Mesodermal cell (in vitro differentiated cells): ENCODE results near the gene ZSWIM8.

Experiments
- H3K27ac ChIP-seq: 2 replicates; pipeline ENCODE4 v1.7.0; 2013; ENCODE audit warnings: mild to moderate bottlenecking, low read depth, low read length, moderate library complexity; ENCODE audit not compliant: severe bottlenecking
- H3K36me3 ChIP-seq: 2 replicates; pipeline ENCODE4 v1.7.1; 2013; ENCODE audit warnings: mild to moderate bottlenecking, low read length, moderate library complexity; ENCODE audit not compliant: control insufficient read depth, insufficient read depth
- H3K4me1 ChIP-seq: one replicate; pipeline ENCODE4 v1.7.1; 2013; ENCODE audit warnings: mild to moderate bottlenecking, low read length; ENCODE audit not compliant: insufficient read depth, control insufficient read depth, poor library complexity, severe bottlenecking
- H3K4me3 ChIP-seq: 2 replicates; pipeline ENCODE4 v1.7.0; 2013; ENCODE audit warnings: low read length, control low read depth, mild to moderate bottlenecking; ENCODE audit not compliant: insufficient read depth, poor library complexity, severe bottlenecking; ENCODE audit errors: extremely low read depth
- H3K9me3 ChIP-seq: 2 replicates; pipeline ENCODE4 v1.7.1; 2013; ENCODE audit warnings: mild to moderate bottlenecking, low read length, moderate library complexity; ENCODE audit not compliant: control insufficient read depth
- WGBS, 2 experiments: methylation state at CpG; one replicate each; pipeline ENCODE4 v1.1.5; 2013; ENCODE audit warnings: missing lambda C conversion rate in 2 of 2; ENCODE audit not compliant: insufficient coverage in 2 of 2; 5-methylcytosine and 5-hydroxymethylcytosine counted together

The ZSWIM8 gene

DNA sequence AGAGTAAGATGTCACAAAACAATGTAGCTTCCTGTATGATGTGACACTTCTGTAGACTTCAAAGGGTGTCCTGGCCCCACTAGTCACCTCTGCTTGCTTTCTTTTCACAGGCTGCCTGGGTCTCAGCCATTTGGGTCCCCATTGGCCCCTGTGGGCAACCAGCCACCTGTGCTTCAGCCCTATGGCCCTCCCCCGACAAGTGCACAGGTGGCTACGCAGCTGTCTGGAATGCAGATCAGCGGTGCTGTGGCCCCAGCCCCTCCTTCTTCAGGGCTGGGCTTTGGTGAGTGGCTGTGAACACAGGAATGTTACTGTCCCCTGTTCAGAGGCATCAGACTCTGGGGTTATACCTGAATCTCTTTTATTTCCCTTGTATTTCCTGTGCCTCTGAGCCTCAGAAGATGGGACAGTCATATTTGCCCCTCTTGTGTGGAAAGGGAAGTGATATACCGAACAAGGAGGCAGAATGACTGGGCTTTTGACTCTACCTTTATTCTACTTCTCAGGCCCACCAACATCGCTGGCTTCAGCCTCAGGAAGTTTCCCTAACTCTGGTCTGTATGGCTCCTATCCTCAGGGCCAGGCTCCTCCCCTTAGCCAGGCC is 25.8 kb upstream of the ZSWIM8 start:
- 83 to 100% methylated on average over 2 to 4 of the region's 5 CpGs for WGBS, 2 experiments
- Histone ChIP-seq H3K4me3 (no peak overlapping the region), H3K36me3 (peaks cover 69% of the 10 kb centered on the region), H3K27ac (no peak overlapping the region), H3K4me1 (peaks cover 21% of the 10 kb centered on the region), H3K9me3 (no peaks in the 10 kb centered on the region)

DNA sequence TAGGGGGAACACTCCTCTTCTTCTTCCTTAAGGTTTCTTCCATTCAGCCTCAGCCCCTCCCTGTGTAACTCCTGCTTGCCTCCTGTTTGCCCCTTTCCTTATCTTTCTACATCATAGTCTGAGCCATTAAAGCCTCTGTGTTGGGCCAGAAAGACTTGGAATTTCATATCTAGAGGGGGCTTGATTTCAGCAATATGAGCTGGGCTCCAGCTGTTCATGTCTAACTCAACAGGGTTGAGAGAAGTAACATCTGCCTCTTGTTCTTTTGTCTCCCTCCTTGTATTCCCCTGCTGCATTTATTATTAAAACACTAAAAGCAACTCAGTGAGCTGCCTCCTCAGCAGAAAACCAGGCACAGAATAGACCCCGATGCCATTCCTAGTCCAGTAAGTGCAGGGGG is 23.6 kb upstream of the ZSWIM8 start:
- WGBS, 2 experiments: no CpG with 5 or more reads among the region's 1 CpG
- Histone ChIP-seq H3K36me3 (peaks cover 80% of the 10 kb centered on the region), H3K4me1 (peaks cover 22% of the 10 kb centered on the region), H3K9me3 (no peaks in the 10 kb centered on the region), H3K27ac (no peak overlapping the region), H3K4me3 (no peak overlapping the region)

DNA sequence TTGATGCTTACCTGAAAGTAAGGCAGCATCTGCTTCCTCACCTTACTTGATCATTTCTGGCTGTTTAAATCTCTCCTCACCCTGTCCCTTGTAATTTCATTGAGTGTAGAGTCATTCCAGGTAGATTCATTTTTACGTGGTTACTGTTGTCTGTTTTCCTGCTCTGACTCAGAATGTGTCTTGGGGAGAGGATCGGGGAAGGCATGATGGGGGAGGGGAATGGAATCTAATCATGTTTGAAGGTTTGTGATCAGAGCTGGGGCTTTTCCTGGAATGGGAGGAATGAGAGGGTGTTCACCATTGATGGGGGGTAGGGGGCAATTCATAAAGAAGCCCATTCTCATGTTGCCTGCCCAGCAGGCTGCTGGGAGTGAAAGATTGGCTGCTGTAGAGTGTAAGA is 22.5 kb upstream of the ZSWIM8 start:
- Histone ChIP-seq H3K36me3 (peaks cover 85% of the 10 kb centered on the region), H3K9me3 (no peaks in the 10 kb centered on the region), H3K27ac (no peak overlapping the region), H3K4me3 (no peak overlapping the region), H3K4me1 (peaks cover 25% of the 10 kb centered on the region)
- WGBS, 2 experiments: 93 to 100% methylated on average over 1 to 2 of the region's 2 CpGs

DNA sequence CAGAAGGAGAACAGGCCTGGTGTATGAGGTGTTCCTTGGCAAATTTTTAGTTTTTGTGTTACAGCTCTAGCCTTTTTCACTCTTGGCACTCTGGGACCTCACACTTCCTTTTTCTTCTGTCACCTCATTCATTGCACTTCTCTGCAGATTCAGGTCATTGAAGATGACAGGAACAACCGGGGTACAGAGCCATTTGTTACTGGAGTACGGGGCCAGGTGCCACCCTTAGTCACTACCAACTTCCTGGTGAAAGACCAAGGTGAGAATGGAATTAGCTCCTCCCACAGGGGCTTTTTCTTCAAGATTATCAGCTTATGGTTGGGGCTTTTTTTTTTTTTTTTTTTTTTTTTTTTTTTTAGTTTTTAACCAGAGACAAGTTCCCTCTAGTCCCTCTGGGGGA is 22.1 kb upstream of the ZSWIM8 start:
- Histone ChIP-seq H3K4me3 (no peak overlapping the region), H3K27ac (no peak overlapping the region), H3K4me1 (peaks cover 25% of the 10 kb centered on the region), H3K36me3 (peaks cover 90% of the 10 kb centered on the region), H3K9me3 (no peaks in the 10 kb centered on the region)
- WGBS, 2 experiments: 100% methylated on average over 1 of the region's 2 CpGs; no CpG with 5 or more reads in 1 of the 2 experiments

DNA sequence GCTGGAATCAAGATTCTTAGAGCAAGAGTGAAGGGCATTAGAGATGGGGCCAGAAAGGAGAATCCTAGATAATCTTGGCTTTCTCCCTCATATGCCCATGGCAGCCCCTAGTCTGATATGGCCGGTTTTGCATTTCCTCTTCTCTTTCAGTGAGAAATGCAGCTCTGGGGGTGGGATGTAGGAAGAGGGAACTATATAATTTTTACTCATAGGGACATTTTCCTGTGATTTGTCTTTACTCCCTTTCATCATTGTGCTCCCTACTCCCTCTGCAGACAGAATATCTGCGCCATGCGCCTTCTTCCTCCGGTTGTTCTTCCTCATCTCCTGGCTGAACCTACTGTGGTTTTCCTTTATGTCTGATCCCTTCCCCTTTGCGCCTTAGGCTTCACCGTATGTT is 20.3 kb upstream of the ZSWIM8 start:
- Histone ChIP-seq H3K4me3 (no peak overlapping the region), H3K4me1 (peaks cover 21% of the 10 kb centered on the region), H3K36me3 (peaks cover 98% of the 10 kb centered on the region), H3K27ac (no peak overlapping the region), H3K9me3 (no peaks in the 10 kb centered on the region)
- WGBS, 2 experiments: 100% methylated on average over 3 to 4 of the region's 6 CpGs

DNA sequence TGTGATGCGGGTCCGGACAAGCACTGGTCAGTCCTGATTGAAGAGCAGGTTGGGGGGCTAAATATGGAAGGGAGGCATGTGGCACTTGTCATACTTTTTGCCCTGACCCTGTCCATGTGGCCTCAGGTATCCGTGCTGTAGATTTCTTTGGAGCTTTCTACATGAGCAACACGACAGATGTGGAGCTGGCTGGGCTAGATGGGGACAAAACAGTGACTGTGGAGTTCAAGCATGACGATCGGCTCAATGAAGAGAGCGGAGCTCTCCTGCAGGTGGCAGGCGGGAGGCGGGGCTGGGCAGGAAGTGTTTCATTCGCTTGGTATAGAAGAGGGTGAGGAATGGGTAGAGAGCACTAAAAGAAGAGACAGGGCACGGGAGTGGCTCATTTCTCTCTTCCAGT is 16.5 kb upstream of the ZSWIM8 start:
- H3K4me1 ChIP-seq: peaks cover 9% of the 10 kb centered on the region
- H3K36me3 ChIP-seq: peaks cover 83% of the 10 kb centered on the region
- no peaks in the 10 kb centered on the region for H3K9me3 ChIP-seq
- no peak overlapping the region for H3K4me3 ChIP-seq
- WGBS, 2 experiments: 92 to 93% methylated on average over 10 to 11 of the region's 11 CpGs
- no peak overlapping the region for H3K27ac ChIP-seq

DNA sequence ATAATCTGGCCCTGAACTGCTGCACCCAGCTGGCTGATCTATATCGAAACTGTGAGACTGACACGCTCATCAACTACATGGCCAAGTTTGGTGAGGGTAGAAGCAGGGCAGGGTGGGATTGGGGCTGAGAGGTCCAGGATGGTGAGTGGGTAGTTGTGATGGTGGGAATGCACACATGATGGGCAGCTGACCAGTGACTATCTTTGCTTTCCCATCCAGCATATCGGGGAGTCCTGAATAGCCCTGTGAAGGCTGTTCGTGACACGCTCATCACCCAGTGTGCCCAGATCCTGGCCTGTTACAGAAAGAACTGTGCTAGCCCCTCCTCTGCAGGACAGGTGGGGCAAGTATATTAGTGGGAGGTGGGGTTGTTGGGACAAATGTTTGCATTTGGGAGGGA is 16.0 kb upstream of the ZSWIM8 start:
- H3K27ac ChIP-seq: no peak overlapping the region
- H3K4me3 ChIP-seq: no peak overlapping the region
- peaks cover 85% of the 10 kb centered on the region for H3K36me3 ChIP-seq
- no peaks in the 10 kb centered on the region for H3K9me3 ChIP-seq
- 98 to 100% methylated on average over 5 of the region's 5 CpGs for WGBS, 2 experiments
- H3K4me1 ChIP-seq: peaks cover 13% of the 10 kb centered on the region

DNA sequence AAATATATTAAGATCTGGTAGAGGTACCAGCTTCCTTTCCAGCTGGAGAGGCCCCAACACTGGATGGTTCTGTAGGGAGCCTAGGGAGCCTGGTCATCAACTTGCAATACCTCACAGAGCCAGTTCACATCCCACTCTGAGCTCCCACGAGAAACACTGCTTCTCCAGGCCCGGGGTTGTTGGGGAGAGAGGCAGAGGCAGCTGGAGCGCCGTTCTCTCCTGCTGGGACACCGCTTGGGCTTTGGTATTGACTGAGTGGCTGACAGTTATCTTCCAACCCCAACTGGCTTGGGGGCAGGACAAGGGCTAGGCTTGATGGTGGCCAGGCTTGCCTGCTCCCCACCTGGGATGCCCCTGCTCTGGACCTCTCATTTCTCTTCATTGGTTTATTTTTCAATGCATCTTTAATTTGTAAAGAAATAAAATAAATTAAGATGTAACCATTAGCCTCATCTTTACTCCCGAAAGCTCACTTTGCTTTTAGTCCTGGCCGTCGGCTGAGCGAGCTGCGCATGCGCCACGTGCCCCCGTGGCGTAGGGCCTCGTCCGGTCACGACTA is 13.6 kb upstream of the ZSWIM8 start:
- peaks cover 16% of the 10 kb centered on the region for H3K4me1 ChIP-seq
- peak overlapping the region; percentile 86 for H3K27ac ChIP-seq
- H3K36me3 ChIP-seq: peaks cover 83% of the 10 kb centered on the region
- 16 to 24% methylated on average over 6 to 16 of the region's 17 CpGs for WGBS, 2 experiments
- H3K4me3 ChIP-seq: peak overlapping the region; percentile 67
- H3K9me3 ChIP-seq: no peaks in the 10 kb centered on the region

DNA sequence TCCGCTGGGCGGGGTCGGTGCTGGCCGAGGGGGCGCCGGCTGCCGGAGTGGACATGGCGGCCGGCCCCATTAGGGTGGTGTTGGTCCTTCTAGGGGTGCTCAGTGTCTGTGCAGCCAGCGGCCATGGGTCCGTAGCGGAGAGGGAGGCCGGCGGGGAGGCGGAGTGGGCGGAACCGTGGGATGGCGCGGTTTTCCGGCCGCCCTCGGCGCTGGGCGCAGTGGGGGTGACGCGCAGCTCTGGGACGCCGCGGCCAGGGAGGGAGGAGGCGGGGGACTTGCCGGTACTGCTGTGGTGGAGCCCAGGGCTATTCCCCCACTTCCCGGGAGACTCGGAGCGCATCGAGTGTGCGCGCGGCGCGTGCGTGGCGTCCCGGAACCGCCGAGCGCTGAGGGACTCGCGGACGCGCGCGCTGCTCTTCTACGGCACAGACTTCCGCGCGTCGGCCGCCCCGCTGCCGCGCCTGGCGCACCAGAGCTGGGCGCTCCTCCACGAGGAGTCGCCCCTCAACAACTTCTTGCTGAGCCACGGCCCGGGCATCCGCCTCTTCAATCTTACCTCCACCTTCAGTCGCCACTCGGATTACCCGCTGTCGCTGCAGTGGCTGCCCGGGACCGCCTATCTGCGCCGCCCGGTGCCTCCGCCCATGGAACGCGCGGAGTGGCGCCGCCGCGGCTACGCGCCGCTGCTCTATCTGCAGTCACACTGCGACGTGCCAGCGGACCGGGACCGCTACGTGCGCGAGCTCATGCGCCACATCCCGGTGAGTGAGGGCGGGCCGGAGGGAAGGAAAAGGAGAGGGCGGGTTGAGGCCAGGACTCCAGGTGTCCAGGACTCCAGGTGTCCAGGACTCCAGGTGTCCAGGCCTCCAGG is 12.9 kb upstream of the ZSWIM8 start:
- Histone ChIP-seq H3K4me3 (peak overlapping the region; percentile 67), H3K27ac (peak overlapping the region; percentile 86), H3K9me3 (no peaks in the 10 kb centered on the region), H3K36me3 (peaks cover 83% of the 10 kb centered on the region), H3K4me1 (peaks cover 14% of the 10 kb centered on the region)
- WGBS, 2 experiments: 0% methylated on average over 49 to 92 of the region's 101 CpGs

DNA sequence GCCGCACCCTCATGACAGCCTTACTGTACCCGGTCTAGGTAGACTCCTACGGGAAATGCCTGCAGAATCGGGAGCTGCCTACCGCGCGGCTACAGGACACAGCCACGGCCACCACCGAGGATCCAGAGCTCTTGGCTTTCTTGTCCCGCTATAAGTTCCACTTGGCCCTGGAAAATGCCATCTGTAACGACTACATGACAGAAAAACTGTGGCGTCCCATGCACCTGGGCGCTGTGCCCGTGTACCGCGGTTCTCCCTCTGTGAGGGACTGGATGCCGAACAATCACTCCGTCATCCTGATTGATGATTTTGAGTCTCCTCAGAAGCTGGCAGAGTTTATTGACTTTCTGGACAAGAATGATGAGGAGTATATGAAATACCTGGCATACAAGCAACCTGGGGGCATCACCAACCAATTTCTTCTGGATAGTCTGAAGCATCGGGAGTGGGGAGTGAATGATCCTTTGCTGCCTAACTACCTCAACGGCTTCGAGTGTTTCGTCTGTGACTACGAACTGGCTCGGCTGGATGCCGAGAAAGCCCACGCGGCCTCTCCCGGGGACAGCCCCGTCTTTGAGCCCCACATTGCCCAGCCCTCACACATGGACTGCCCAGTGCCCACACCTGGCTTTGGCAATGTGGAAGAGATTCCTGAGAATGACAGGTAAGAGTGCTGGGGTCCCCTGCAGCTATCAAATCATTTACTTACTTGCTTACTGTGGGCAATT is 12.1 kb upstream of the ZSWIM8 start:
- 22 to 23% methylated on average over 25 to 29 of the region's 29 CpGs for WGBS, 2 experiments

More for the DNA sequence above, 12.1 kb upstream of the ZSWIM8 start:
- peaks cover 14% of the 10 kb centered on the region for H3K4me1 ChIP-seq
- H3K27ac ChIP-seq: peak overlapping the region; percentile 86
- H3K9me3 ChIP-seq: no peaks in the 10 kb centered on the region
- H3K4me3 ChIP-seq: peak overlapping the region; percentile 67
- H3K36me3 ChIP-seq: peaks cover 83% of the 10 kb centered on the region
